Measurements from ENCODE around the gene ARHGAP40.

Gene ARHGAP40

DNA sequence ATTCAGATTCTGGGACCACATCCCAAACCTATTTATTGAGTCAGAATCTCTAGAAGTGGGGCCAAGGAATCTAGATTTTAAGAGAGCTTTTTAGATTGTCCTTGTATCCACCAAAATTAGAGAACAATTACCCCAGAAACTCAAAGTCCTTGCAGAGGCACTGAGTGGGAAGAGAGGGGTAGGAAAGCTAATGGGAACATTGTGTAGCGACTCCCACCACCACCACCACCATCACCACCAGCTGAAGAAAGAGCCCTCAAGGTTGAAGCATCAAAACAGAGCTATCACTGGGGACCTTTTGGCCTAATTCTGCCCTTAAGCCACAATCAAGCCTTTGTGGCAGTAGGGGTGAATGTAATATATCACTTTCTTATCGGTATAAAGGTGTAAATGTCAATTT is 83.7 kb downstream of the ARHGAP40 start:
- DNase-seq (ENCODE audit: low read depth) = no peak

DNA sequence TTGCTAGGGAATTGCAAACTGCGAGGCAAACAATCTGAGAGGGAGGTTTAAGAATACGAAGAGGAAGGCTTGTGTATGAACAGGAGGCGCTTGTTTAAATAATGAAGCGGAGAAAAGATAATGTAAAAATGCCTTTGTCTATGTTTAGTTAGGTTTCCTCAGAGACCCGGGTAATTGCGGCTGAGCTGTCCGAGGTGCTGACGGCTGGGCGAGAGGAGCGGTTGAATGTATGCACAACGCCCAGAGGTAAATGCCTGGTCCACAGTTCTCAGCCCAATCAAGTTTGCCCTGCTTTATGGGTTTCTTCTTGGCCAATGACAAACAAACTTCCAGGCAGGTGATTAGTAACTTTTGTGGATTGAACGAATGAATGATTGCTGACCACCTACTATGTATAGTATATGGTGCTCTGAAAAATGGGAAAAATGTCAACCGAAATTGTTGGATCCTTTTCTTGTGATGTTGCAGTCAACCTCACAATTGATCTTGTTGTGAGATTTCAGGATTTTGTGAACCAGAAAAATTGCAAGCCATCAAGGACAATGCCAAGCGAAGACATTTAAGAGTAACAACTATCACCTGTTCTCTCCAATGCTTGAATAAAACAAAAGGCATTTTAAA is 84.4 kb downstream of the ARHGAP40 start:
- DNase-seq (ENCODE audit: low read depth) = no peak

DNA sequence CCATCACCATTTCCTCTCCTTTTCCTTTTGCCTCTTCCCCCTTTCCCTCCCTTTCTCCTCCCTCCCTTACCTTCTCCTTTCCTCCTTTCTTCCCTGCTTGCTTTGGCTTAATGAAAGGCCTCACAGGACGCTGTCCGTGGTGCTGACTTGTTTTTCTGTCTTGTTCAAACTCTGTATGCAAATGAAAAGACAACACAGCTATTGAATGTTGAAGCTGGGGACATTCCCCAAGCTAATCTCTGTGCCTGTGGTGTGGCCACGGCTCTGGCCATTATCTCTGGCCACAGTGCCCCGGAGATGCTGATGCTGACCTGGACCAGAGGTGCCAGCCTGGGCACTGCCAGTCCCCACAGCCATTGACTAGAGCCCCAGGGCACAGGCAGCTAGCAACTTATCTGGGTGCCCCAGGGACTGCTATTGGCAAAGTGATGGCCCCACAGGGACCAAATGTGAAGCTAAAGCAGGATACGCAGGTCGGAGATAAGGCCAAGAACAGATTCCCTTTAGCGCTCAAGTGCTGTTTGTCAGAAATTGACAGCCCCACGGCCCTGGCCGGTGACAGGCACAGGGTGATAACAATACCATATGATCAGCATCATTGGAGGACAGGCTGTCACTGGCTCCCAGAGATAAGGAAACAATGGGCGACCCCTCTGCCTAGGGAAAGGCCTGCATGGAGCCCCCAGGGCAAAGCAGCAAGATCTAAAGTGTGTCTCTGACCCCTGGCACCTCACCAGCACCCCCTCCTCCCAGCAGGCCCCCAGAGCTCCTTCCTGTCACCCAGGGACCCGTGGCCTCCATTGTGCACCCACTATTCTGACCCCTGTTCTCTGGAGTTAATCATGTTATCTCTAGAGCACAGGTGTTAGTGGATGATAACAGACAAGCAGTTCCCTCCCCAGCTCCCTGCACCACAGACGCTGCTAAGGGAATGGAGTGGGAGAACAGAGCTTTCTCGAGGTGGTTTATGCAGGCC is 91.1 kb downstream of the ARHGAP40 start:
- DNase-seq (ENCODE audit: low read depth) = no peak

DNA sequence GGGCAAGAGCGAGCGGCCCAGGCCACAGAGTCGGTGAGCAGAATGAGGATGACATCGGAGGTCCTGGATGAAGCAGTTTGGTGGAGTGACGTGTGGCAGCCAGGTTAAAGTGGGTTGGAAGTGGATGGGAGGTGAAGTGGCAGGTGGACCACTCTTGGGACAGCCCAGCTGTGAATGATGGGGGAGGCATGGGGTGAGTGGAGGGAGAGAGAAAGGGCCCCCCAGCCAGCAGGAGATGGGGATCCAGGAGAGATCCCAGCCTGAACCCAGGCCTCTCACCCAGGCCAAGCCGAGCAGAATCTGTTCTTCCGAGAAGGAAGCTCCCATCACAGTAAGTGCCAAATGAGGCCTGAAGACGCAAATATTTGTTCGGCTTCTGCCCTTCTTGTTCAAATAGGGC is 95.7 kb downstream of the ARHGAP40 start:
- DNase-seq (ENCODE audit: low read depth) = no peak

DNA sequence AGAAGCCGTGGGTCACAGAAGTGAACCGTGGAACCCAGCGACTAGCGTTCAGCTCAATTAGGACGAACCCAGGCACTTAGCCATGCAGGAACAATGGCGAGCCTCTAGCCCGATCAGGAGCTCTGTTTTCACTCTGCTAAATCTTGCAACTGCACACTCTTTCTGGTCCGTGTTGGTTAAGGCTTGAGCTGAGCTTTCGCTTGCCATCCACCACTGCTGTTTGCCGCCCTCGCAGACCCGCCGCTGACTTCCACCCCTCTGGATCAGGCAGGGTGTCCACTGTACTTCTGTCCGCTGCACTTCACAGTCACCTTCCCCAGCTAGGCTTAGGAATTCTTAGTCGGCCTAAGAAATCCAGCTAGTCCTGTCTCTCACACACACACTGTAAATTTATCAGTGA is 96.9 kb downstream of the ARHGAP40 start:
- DNase-seq (ENCODE audit: low read depth) = no peak

DNA sequence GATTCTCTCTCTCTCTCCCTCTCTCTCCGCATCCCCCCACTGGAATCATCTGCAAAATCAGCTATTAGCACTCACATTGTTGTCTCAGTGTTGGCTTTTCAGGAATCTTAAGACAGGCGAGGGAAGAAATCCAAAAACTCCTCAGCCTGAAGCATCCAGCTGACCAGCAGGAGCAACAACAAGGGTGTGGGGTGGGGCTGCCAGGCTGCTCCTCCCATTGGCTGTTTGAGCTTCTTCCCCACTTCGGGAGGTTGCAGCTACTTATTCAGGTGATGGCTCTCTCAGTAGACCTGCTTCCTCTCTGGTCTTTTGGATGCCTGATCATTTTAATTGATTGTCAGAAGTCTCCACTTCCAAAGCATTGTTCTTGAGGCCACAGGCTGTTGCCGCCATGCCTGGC is 98.5 kb downstream of the ARHGAP40 start:
- DNase-seq (ENCODE audit: low read depth) = no peak

Data from stimulated activated CD8-positive, alpha-beta memory T cell treated with anti-CD3 and anti-CD28 coated beads, Interleukin-12 subunit alpha, Interleukin-12 subunit beta, amount 100 ng/mL, for 4 hours (primary cell).